Mesendoderm (in vitro differentiated cells): ENCODE data around the gene SYT1.

Source experiments
- DNase-seq: peaks from one replicate; pipeline ENCODE4 v3.0.0; 2013
- H2AK5ac ChIP-seq: 2 replicates; pipeline ENCODE4 v1.6.1; 2013; ENCODE audit warnings: low read length, inconsistent platforms
- H2BK120ac ChIP-seq: 2 replicates; pipeline ENCODE4 v1.6.1; 2013; ENCODE audit warnings: low read depth, mild to moderate bottlenecking, low read length, moderate library complexity, mixed read lengths
- H2BK15ac ChIP-seq: replicated peaks from 2 replicates; pipeline ENCODE4 v1.6.1; 2013; ENCODE audit warnings: low read depth, mild to moderate bottlenecking, moderate library complexity
- H2BK5ac ChIP-seq: 2 replicates; pipeline ENCODE4 v1.6.1; 2013; ENCODE audit warnings: low read length, inconsistent platforms
- H3K18ac ChIP-seq: 2 replicates; pipeline ENCODE4 v1.6.1; 2013; ENCODE audit warnings: mild to moderate bottlenecking, low read length, mixed read lengths
- H3K23ac ChIP-seq: one replicate; pipeline ENCODE4 v1.6.1; 2013; ENCODE audit warnings: low read length
- H3K27ac ChIP-seq: 2 replicates; pipeline ENCODE4 v1.5.1; 2013; ENCODE audit warnings: low read depth, mild to moderate bottlenecking, inconsistent platforms, low read length, moderate library complexity
- H3K27me3 ChIP-seq: 2 replicates; pipeline ENCODE4 v1.6.1; 2013; ENCODE audit warnings: low read length, control low read depth, mild to moderate bottlenecking, inconsistent platforms; ENCODE audit not compliant: insufficient read depth, poor library complexity
- H3K36me3 ChIP-seq: 2 replicates; pipeline ENCODE4 v1.6.1; 2013; ENCODE audit warnings: low read length, inconsistent platforms; ENCODE audit not compliant: control insufficient read depth, insufficient read depth
- H3K4ac ChIP-seq: one replicate; pipeline ENCODE4 v1.6.1; 2013; ENCODE audit warnings: low read depth, mild to moderate bottlenecking, low read length, moderate library complexity
- H3K4me1 ChIP-seq: 2 replicates; pipeline ENCODE4 v1.6.1; 2013; ENCODE audit warnings: low read depth, low read length, inconsistent platforms; ENCODE audit not compliant: control insufficient read depth
- H3K4me2 ChIP-seq: 2 replicates; pipeline ENCODE4 v1.6.1; 2013; ENCODE audit warnings: low read length
- H3K4me3 ChIP-seq: 2 replicates; pipeline ENCODE4 v1.5.1; 2013; ENCODE audit warnings: mild to moderate bottlenecking, low read length
- H3K56ac ChIP-seq: one replicate; pipeline ENCODE4 v1.6.1; 2013; ENCODE audit warnings: low read length
- H3K79me1 ChIP-seq: 2 replicates; pipeline ENCODE4 v1.6.1; 2013; ENCODE audit warnings: low read length, inconsistent platforms
- H3K79me2 ChIP-seq: 2 replicates; pipeline ENCODE4 v1.6.1; 2013; ENCODE audit warnings: mild to moderate bottlenecking, low read length; ENCODE audit not compliant: control insufficient read depth, insufficient read depth
- H3K9ac ChIP-seq: 2 replicates; pipeline ENCODE4 v1.6.1; 2013; ENCODE audit warnings: low read length, inconsistent platforms
- H4K5ac ChIP-seq: one replicate; pipeline ENCODE4 v1.6.1; 2013; ENCODE audit warnings: low read length
- H4K8ac ChIP-seq: one replicate; pipeline ENCODE4 v1.6.1; 2013; ENCODE audit warnings: low read depth, mild to moderate bottlenecking, control low read depth, low read length, moderate library complexity
- WGBS: extraction: QIAGEN DNeasy Blood & Tissue Kit; methylation state at CpG from one replicate; pipeline ENCODE4 v1.1.7; 2013; ENCODE audit warnings: low lambda C conversion rate, missing lambda C conversion rate; ENCODE audit not compliant: insufficient coverage; ENCODE audit errors: extremely low coverage; 5-methylcytosine and 5-hydroxymethylcytosine counted together

SYT1 gene

GRCh38 chr12:79247494-79247893, 382.9 kb downstream of the SYT1 start:
- Histone ChIP-seq H3K23ac (no peak overlapping the region), H3K79me1 (no peaks in the 10 kb centered on the region), H3K79me2 (no peaks in the 10 kb centered on the region), H2AK5ac (no peak overlapping the region), H2BK120ac (no peak overlapping the region), H2BK5ac (no peak overlapping the region), H2BK15ac (no peak overlapping the region), H4K8ac (no peak overlapping the region), H3K36me3 (no peaks in the 10 kb centered on the region), H3K18ac (no peak overlapping the region), H3K4me1 (no peaks in the 10 kb centered on the region), H3K27ac (no peak overlapping the region), H3K4ac (no peak overlapping the region), H3K9ac (no peak overlapping the region), H3K4me2 (no peak overlapping the region), H4K5ac (no peak overlapping the region), H3K4me3 (no peak overlapping the region), H3K27me3 (no peaks in the 10 kb centered on the region), H3K56ac (no peak overlapping the region)
- no peak for DNase-seq
- WGBS: no CpG with 5 or more reads among the region's 2 CpGs

GRCh38 chr12:79250186-79250585, 385.6 kb downstream of the SYT1 start:
- Histone ChIP-seq H2BK5ac (no peak overlapping the region), H3K27me3 (no peaks in the 10 kb centered on the region), H3K9ac (no peak overlapping the region), H2BK15ac (no peak overlapping the region), H3K4ac (no peak overlapping the region), H4K8ac (no peak overlapping the region), H2AK5ac (no peak overlapping the region), H3K18ac (no peak overlapping the region), H4K5ac (no peak overlapping the region), H3K36me3 (no peaks in the 10 kb centered on the region), H3K27ac (no peak overlapping the region), H3K56ac (no peak overlapping the region), H3K23ac (no peak overlapping the region), H3K79me2 (no peaks in the 10 kb centered on the region), H3K4me1 (no peaks in the 10 kb centered on the region), H3K4me3 (no peak overlapping the region), H3K79me1 (no peaks in the 10 kb centered on the region), H2BK120ac (no peak overlapping the region), H3K4me2 (no peak overlapping the region)
- DNase-seq: no peak
- no CpG with 5 or more reads among the region's 4 CpGs for whole genome bisulfite sequencing

GRCh38 chr12:79250960-79251755, 386.6 kb downstream of the SYT1 start:
- no peak overlapping the region for H3K4me2 ChIP-seq
- no peak for DNase-seq
- no CpG with 5 or more reads among the region's 2 CpGs for WGBS

GRCh38 chr12:79252358-79253075, 387.9 kb downstream of the SYT1 start:
- H3K4me2 ChIP-seq: no peak overlapping the region
- H4K8ac ChIP-seq: no peak overlapping the region
- no peak overlapping the region for H3K9ac ChIP-seq
- no peak overlapping the region for H4K5ac ChIP-seq
- no peak overlapping the region for H3K4ac ChIP-seq
- no peak overlapping the region for H3K27ac ChIP-seq
- H2AK5ac ChIP-seq: no peak overlapping the region
- no peaks in the 10 kb centered on the region for H3K36me3 ChIP-seq
- WGBS: no CpG with 5 or more reads among the region's 4 CpGs
- no peak overlapping the region for H2BK15ac ChIP-seq
- no peak for DNase-seq
- H3K27me3 ChIP-seq: no peaks in the 10 kb centered on the region
- H3K23ac ChIP-seq: no peak overlapping the region
- no peaks in the 10 kb centered on the region for H3K79me2 ChIP-seq
- no peak overlapping the region for H2BK120ac ChIP-seq
- H3K56ac ChIP-seq: no peak overlapping the region
- H3K4me3 ChIP-seq: no peak overlapping the region
- no peak overlapping the region for H3K18ac ChIP-seq
- H2BK5ac ChIP-seq: no peak overlapping the region
- H3K79me1 ChIP-seq: no peaks in the 10 kb centered on the region
- H3K4me1 ChIP-seq: no peaks in the 10 kb centered on the region

More at GRCh38 chr12:79250960-79251755, 386.6 kb downstream of the SYT1 start:
- no peak overlapping the region for H3K4ac ChIP-seq
- no peak overlapping the region for H2BK120ac ChIP-seq
- no peaks in the 10 kb centered on the region for H3K79me1 ChIP-seq
- H3K27ac ChIP-seq: no peak overlapping the region
- H3K4me3 ChIP-seq: no peak overlapping the region
- no peaks in the 10 kb centered on the region for H3K27me3 ChIP-seq
- no peak overlapping the region for H2BK15ac ChIP-seq
- no peak overlapping the region for H4K8ac ChIP-seq
- no peaks in the 10 kb centered on the region for H3K4me1 ChIP-seq
- H4K5ac ChIP-seq: no peak overlapping the region
- H2BK5ac ChIP-seq: no peak overlapping the region
- H3K36me3 ChIP-seq: no peaks in the 10 kb centered on the region
- no peaks in the 10 kb centered on the region for H3K79me2 ChIP-seq
- no peak overlapping the region for H2AK5ac ChIP-seq
- H3K9ac ChIP-seq: no peak overlapping the region
- H3K23ac ChIP-seq: no peak overlapping the region
- no peak overlapping the region for H3K56ac ChIP-seq
- H3K18ac ChIP-seq: no peak overlapping the region

- no CpG with 5 or more reads among the region's 2 CpGs for WGBS
- no peak overlapping the region for H2AK5ac ChIP-seq
- no peak overlapping the region for H2BK120ac ChIP-seq
- H3K56ac ChIP-seq: no peak overlapping the region
- no peak overlapping the region for H2BK5ac ChIP-seq
- no peak overlapping the region for H2BK15ac ChIP-seq
- no peak overlapping the region for H3K23ac ChIP-seq
- no peak overlapping the region for H3K9ac ChIP-seq
- no peak overlapping the region for H4K8ac ChIP-seq
- no peak overlapping the region for H3K27ac ChIP-seq
- H3K4ac ChIP-seq: no peak overlapping the region
- no peak overlapping the region for H4K5ac ChIP-seq
- H3K36me3 ChIP-seq: no peaks in the 10 kb centered on the region
- H3K79me2 ChIP-seq: no peaks in the 10 kb centered on the region
- H3K27me3 ChIP-seq: no peaks in the 10 kb centered on the region
- H3K4me1 ChIP-seq: no peaks in the 10 kb centered on the region
- no peak overlapping the region for H3K4me2 ChIP-seq
- DNase-seq: no peak
- no peaks in the 10 kb centered on the region for H3K79me1 ChIP-seq
- no peak overlapping the region for H3K18ac ChIP-seq
- H3K4me3 ChIP-seq: no peak overlapping the region
Observed at GRCh38 chr12:79255288-79255687, 390.7 kb downstream of the SYT1 start.
